Mesendoderm (in vitro differentiated cells): Measurements from ENCODE around the gene EYS.
"Not testable (repeated sequence)": the region's sequence is repeated elsewhere in the genome, so short reads cannot be mapped to it uniquely, and the experiment has no call there.

ENCODE experiments used
- DNase-seq: peaks from one replicate; pipeline ENCODE4 v3.0.0; 2013
- H2AK5ac ChIP-seq: 2 replicates; pipeline ENCODE4 v1.6.1; 2013; ENCODE audit warnings: low read length, inconsistent platforms
- H2BK120ac ChIP-seq: 2 replicates; pipeline ENCODE4 v1.6.1; 2013; ENCODE audit warnings: low read depth, mild to moderate bottlenecking, low read length, moderate library complexity, mixed read lengths
- H2BK15ac ChIP-seq: replicated peaks from 2 replicates; pipeline ENCODE4 v1.6.1; 2013; ENCODE audit warnings: low read depth, mild to moderate bottlenecking, moderate library complexity
- H2BK5ac ChIP-seq: 2 replicates; pipeline ENCODE4 v1.6.1; 2013; ENCODE audit warnings: low read length, inconsistent platforms
- H3K18ac ChIP-seq: 2 replicates; pipeline ENCODE4 v1.6.1; 2013; ENCODE audit warnings: mild to moderate bottlenecking, low read length, mixed read lengths
- H3K23ac ChIP-seq: one replicate; pipeline ENCODE4 v1.6.1; 2013; ENCODE audit warnings: low read length
- H3K27ac ChIP-seq: 2 replicates; pipeline ENCODE4 v1.5.1; 2013; ENCODE audit warnings: low read depth, mild to moderate bottlenecking, inconsistent platforms, low read length, moderate library complexity
- H3K27me3 ChIP-seq: 2 replicates; pipeline ENCODE4 v1.6.1; 2013; ENCODE audit warnings: low read length, control low read depth, mild to moderate bottlenecking, inconsistent platforms; ENCODE audit not compliant: insufficient read depth, poor library complexity
- H3K36me3 ChIP-seq: 2 replicates; pipeline ENCODE4 v1.6.1; 2013; ENCODE audit warnings: low read length, inconsistent platforms; ENCODE audit not compliant: control insufficient read depth, insufficient read depth
- H3K4ac ChIP-seq: one replicate; pipeline ENCODE4 v1.6.1; 2013; ENCODE audit warnings: low read depth, mild to moderate bottlenecking, low read length, moderate library complexity
- H3K4me1 ChIP-seq: 2 replicates; pipeline ENCODE4 v1.6.1; 2013; ENCODE audit warnings: low read depth, low read length, inconsistent platforms; ENCODE audit not compliant: control insufficient read depth
- H3K4me2 ChIP-seq: 2 replicates; pipeline ENCODE4 v1.6.1; 2013; ENCODE audit warnings: low read length
- H3K4me3 ChIP-seq: 2 replicates; pipeline ENCODE4 v1.5.1; 2013; ENCODE audit warnings: mild to moderate bottlenecking, low read length
- H3K56ac ChIP-seq: one replicate; pipeline ENCODE4 v1.6.1; 2013; ENCODE audit warnings: low read length
- H3K79me1 ChIP-seq: 2 replicates; pipeline ENCODE4 v1.6.1; 2013; ENCODE audit warnings: low read length, inconsistent platforms
- H3K79me2 ChIP-seq: 2 replicates; pipeline ENCODE4 v1.6.1; 2013; ENCODE audit warnings: mild to moderate bottlenecking, low read length; ENCODE audit not compliant: control insufficient read depth, insufficient read depth
- H3K9ac ChIP-seq: 2 replicates; pipeline ENCODE4 v1.6.1; 2013; ENCODE audit warnings: low read length, inconsistent platforms
- H4K5ac ChIP-seq: one replicate; pipeline ENCODE4 v1.6.1; 2013; ENCODE audit warnings: low read length
- H4K8ac ChIP-seq: one replicate; pipeline ENCODE4 v1.6.1; 2013; ENCODE audit warnings: low read depth, mild to moderate bottlenecking, control low read depth, low read length, moderate library complexity
- WGBS: extraction: QIAGEN DNeasy Blood & Tissue Kit; methylation state at CpG from one replicate; pipeline ENCODE4 v1.1.7; 2013; ENCODE audit warnings: low lambda C conversion rate, missing lambda C conversion rate; ENCODE audit not compliant: insufficient coverage; ENCODE audit errors: extremely low coverage; 5-methylcytosine and 5-hydroxymethylcytosine counted together

Gene EYS

GRCh38 chr6:63904650-63905248, 1802.3 kb downstream of the EYS start:
- H4K5ac ChIP-seq: no peak overlapping the region
- no peak overlapping the region for H3K4ac ChIP-seq
- H3K27ac ChIP-seq: no peak overlapping the region
- H3K79me1 ChIP-seq: no peaks in the 10 kb centered on the region
- H3K27me3 ChIP-seq: no peaks in the 10 kb centered on the region
- no peak for DNase-seq
- H2BK15ac ChIP-seq: no peak overlapping the region
- H3K4me3 ChIP-seq: no peak overlapping the region
- no peak overlapping the region for H3K56ac ChIP-seq
- no peaks in the 10 kb centered on the region for H3K36me3 ChIP-seq
- H3K79me2 ChIP-seq: no peaks in the 10 kb centered on the region
- no peak overlapping the region for H2BK120ac ChIP-seq
- no peak overlapping the region for H3K18ac ChIP-seq
- no peak overlapping the region for H2AK5ac ChIP-seq
- no peak overlapping the region for H3K4me2 ChIP-seq
- no peaks in the 10 kb centered on the region for H3K4me1 ChIP-seq
- H3K9ac ChIP-seq: no peak overlapping the region
- no peak overlapping the region for H2BK5ac ChIP-seq
- WGBS: no CpG with 5 or more reads among the region's 4 CpGs
- H3K23ac ChIP-seq: no peak overlapping the region
- H4K8ac ChIP-seq: no peak overlapping the region

GRCh38 chr6:63899550-63899949, 1807.5 kb downstream of the EYS start:
- Histone ChIP-seq H3K27me3 (no peaks in the 10 kb centered on the region), H2BK120ac (no peak overlapping the region), H3K4me1 (no peaks in the 10 kb centered on the region), H3K9ac (no peak overlapping the region), H3K79me1 (no peaks in the 10 kb centered on the region), H3K4me2 (no peak overlapping the region), H3K36me3 (no peaks in the 10 kb centered on the region), H2AK5ac (no peak overlapping the region), H3K56ac (no peak overlapping the region), H2BK15ac (no peak overlapping the region), H3K27ac (no peak overlapping the region), H2BK5ac (no peak overlapping the region), H4K5ac (no peak overlapping the region), H3K4me3 (no peak overlapping the region), H3K18ac (no peak overlapping the region), H3K79me2 (no peaks in the 10 kb centered on the region), H3K4ac (no peak overlapping the region), H4K8ac (no peak overlapping the region), H3K23ac (no peak overlapping the region)
- no peak for DNase-seq

GRCh38 chr6:63897952-63898351, 1809.1 kb downstream of the EYS start:
- no CpG with 5 or more reads among the region's 10 CpGs for WGBS
- H3K27ac ChIP-seq: no peak overlapping the region
- no peak for DNase-seq

GRCh38 chr6:63897459-63897858, 1809.6 kb downstream of the EYS start:
- H3K27me3 ChIP-seq: no peaks in the 10 kb centered on the region
- H3K79me2 ChIP-seq: no peaks in the 10 kb centered on the region
- no peak overlapping the region for H3K4ac ChIP-seq
- no peaks in the 10 kb centered on the region for H3K79me1 ChIP-seq
- no peak overlapping the region for H3K9ac ChIP-seq
- H4K5ac ChIP-seq: no peak overlapping the region
- no CpG with 5 or more reads among the region's 3 CpGs for whole genome bisulfite sequencing
- no peak overlapping the region for H3K56ac ChIP-seq
- no peak overlapping the region for H4K8ac ChIP-seq
- no peak overlapping the region for H2BK5ac ChIP-seq
- no peak overlapping the region for H2BK15ac ChIP-seq
- H3K4me2 ChIP-seq: no peak overlapping the region
- no peak overlapping the region for H2BK120ac ChIP-seq
- no peak overlapping the region for H3K4me3 ChIP-seq
- H3K36me3 ChIP-seq: no peaks in the 10 kb centered on the region
- H2AK5ac ChIP-seq: no peak overlapping the region
- no peak for DNase-seq
- H3K4me1 ChIP-seq: no peaks in the 10 kb centered on the region
- no peak overlapping the region for H3K23ac ChIP-seq
- no peak overlapping the region for H3K27ac ChIP-seq
- H3K18ac ChIP-seq: no peak overlapping the region

More at GRCh38 chr6:63897952-63898351, 1809.1 kb downstream of the EYS start:
- Histone ChIP-seq H2BK5ac (no peak overlapping the region), H3K79me2 (no peaks in the 10 kb centered on the region), H3K23ac (no peak overlapping the region), H2BK120ac (no peak overlapping the region), H3K4ac (no peak overlapping the region), H3K27me3 (no peaks in the 10 kb centered on the region), H3K56ac (no peak overlapping the region), H4K8ac (no peak overlapping the region), H3K36me3 (no peaks in the 10 kb centered on the region), H4K5ac (no peak overlapping the region), H3K18ac (no peak overlapping the region), H3K4me1 (no peaks in the 10 kb centered on the region), H2BK15ac (no peak overlapping the region), H3K79me1 (no peaks in the 10 kb centered on the region), H3K9ac (no peak overlapping the region), H3K4me3 (no peak overlapping the region), H2AK5ac (no peak overlapping the region), H3K4me2 (no peak overlapping the region)

GRCh38 chr6:63888416-63888815, 1818.6 kb downstream of the EYS start:
- Histone ChIP-seq H3K18ac (no peak overlapping the region), H4K8ac (no peak overlapping the region), H3K4me3 (no peak overlapping the region), H3K4me2 (no peak overlapping the region), H2BK15ac (no peak overlapping the region), H2AK5ac (no peak overlapping the region), H4K5ac (no peak overlapping the region), H3K4me1 (no peaks in the 10 kb centered on the region), H3K79me1 (no peaks in the 10 kb centered on the region), H3K23ac (no peak overlapping the region), H3K4ac (no peak overlapping the region), H2BK120ac (no peak overlapping the region), H3K27me3 (no peaks in the 10 kb centered on the region), H3K9ac (no peak overlapping the region), H3K36me3 (no peaks in the 10 kb centered on the region), H3K79me2 (no peaks in the 10 kb centered on the region), H2BK5ac (no peak overlapping the region), H3K27ac (no peak overlapping the region), H3K56ac (no peak overlapping the region)
- DNase-seq: no peak
- WGBS: no CpG with 5 or more reads among the region's 5 CpGs

- not testable (repeated sequence) for H2BK15ac ChIP-seq, H4K5ac ChIP-seq, H4K8ac ChIP-seq, H3K18ac ChIP-seq, H3K4ac ChIP-seq, H3K27me3 ChIP-seq, H3K36me3 ChIP-seq, H3K23ac ChIP-seq, H2AK5ac ChIP-seq, H3K79me1 ChIP-seq, H3K9ac ChIP-seq, H3K79me2 ChIP-seq, H3K4me1 ChIP-seq, H2BK5ac ChIP-seq, H3K56ac ChIP-seq, H3K27ac ChIP-seq, H3K4me3 ChIP-seq, H3K4me2 ChIP-seq, H2BK120ac ChIP-seq
- WGBS: no CpG with 5 or more reads among the region's 1 CpG
- DNase-seq: peak; percentile 7
Observed at GRCh38 chr6:63887804-63888203, 1819.2 kb downstream of the EYS start.
